GM08714 (cell line): ENCODE data around the gene STXBP4.
"Not testable (repeated sequence)": the region's sequence is repeated elsewhere in the genome, so short reads cannot be mapped to it uniquely, and the experiment has no call there.

Experiments used
- H3K4me3 ChIP-seq: fragments of 200-500 bp; sonication (Bioruptor generic); 2 replicates; pipeline ENCODE4 v1.5.1; 2014; ENCODE audit warnings: mild to moderate bottlenecking, low read length, inconsistent platforms
- ZNF274 ChIP-seq: IDR thresholded peaks from 2 replicates; pipeline ENCODE4 v1.6.1; 2012; ENCODE audit warnings: mild to moderate bottlenecking, low read depth, low read length

Gene STXBP4

GRCh38 chr17:55059724-55060123 is 91.2 kb downstream of the STXBP4 start:
- no peak overlapping the region for H3K4me3 ChIP-seq
- no peak for TF ChIP-seq ZNF274

- no peak for TF ChIP-seq ZNF274
- no peak overlapping the region for H3K4me3 ChIP-seq
Observed at GRCh38 chr17:55062921-55063320, 94.4 kb downstream of the STXBP4 start.

GRCh38 chr17:55063885-55064874 is 95.6 kb downstream of the STXBP4 start:
- no peak for TF ChIP-seq ZNF274
- no peak overlapping the region for H3K4me3 ChIP-seq

- no peak for TF ChIP-seq ZNF274
- no peak overlapping the region for H3K4me3 ChIP-seq
Observed at GRCh38 chr17:55067697-55068439, 99.3 kb downstream of the STXBP4 start.

GRCh38 chr17:55068862-55069811 is 100.6 kb downstream of the STXBP4 start:
- no peak overlapping the region for H3K4me3 ChIP-seq
- no peak for TF ChIP-seq ZNF274

GRCh38 chr17:55069983-55070529 is 101.5 kb downstream of the STXBP4 start:
- H3K4me3 ChIP-seq, result no peak overlapping the region
- no peak for TF ChIP-seq ZNF274

- no peak overlapping the region for H3K4me3 ChIP-seq
- TF ChIP-seq ZNF274, result no peak
Observed at GRCh38 chr17:55072898-55073297, 104.3 kb downstream of the STXBP4 start.

- H3K4me3 ChIP-seq, result not testable (repeated sequence)
Observed at GRCh38 chr17:55073467-55073866, 104.9 kb downstream of the STXBP4 start.

- no peak overlapping the region for H3K4me3 ChIP-seq
- TF ChIP-seq ZNF274, result no peak
Observed at GRCh38 chr17:55081559-55081958, 113.0 kb downstream of the STXBP4 start.

GRCh38 chr17:55086635-55087058 is 118.1 kb downstream of the STXBP4 start:
- TF ChIP-seq ZNF274, result no peak
- no peak overlapping the region for H3K4me3 ChIP-seq

GRCh38 chr17:55089256-55089655 is 120.7 kb downstream of the STXBP4 start:
- no peak overlapping the region for H3K4me3 ChIP-seq
- TF ChIP-seq ZNF274, result no peak

- peak overlapping the region; percentile 18; the same call in 1 of the 2 replicates for H3K4me3 ChIP-seq
Observed at GRCh38 chr17:55090079-55090492, 121.5 kb downstream of the STXBP4 start.

GRCh38 chr17:55093353-55093752 is 124.8 kb downstream of the STXBP4 start:
- no peak overlapping the region for H3K4me3 ChIP-seq
- no peak for TF ChIP-seq ZNF274

More at GRCh38 chr17:55090079-55090492, 121.5 kb downstream of the STXBP4 start:
- TF ChIP-seq ZNF274, result no peak
